Caco-2 (cell line): ENCODE results near the gene MAP3K7. TPM values are rescaled to one million over a fixed set of nuclear protein-coding genes. Genes with fewer than 3 reads are reported as not detected.

ENCODE experiments used
- BruUV-seq: library from RNA; stranded (reverse); fragments of 400-500 nt; replicated peaks from 2 replicates; lab custom pipeline; 2021; lab: Mats Ljungman, UMichigan
- CTCF ChIA-PET: fragments of 300-600 bp; sonication (Branson Sonifier 250); formaldehyde crosslinking; loops from one replicate; lab custom pipeline; 2022; ENCODE audit warnings: antibody characterized with exemption; lab: Charles Lee
- POLR2A ChIA-PET: fragments of 300-600 bp; sonication (Branson Sonifier 250); formaldehyde crosslinking; loops from one replicate; lab custom pipeline; 2022; ENCODE audit warnings: antibody characterized with exemption; lab: Charles Lee
- DNase-seq, 2 experiments: peaks; one replicate each; pipeline versions ENCODE4 v3.0.0 to v3.0.0-alpha.2; 2020 to 2022
- H3K27me3 ChIP-seq: replicated peaks from 2 replicates; pipeline ENCODE4 v1.6.0; 2011; ENCODE audit warnings: low read length; ENCODE audit not compliant: control insufficient read depth, insufficient read depth
- H3K36me3 ChIP-seq: 2 replicates; pipeline ENCODE4 v1.5.1; 2011; ENCODE audit warnings: low read length; ENCODE audit not compliant: control insufficient read depth, insufficient read depth
- H3K4me1 ChIP-seq: fragments of 250-450 bp; sonication (Bioruptor Pico); 2 replicates; pipeline ENCODE4 v1.5.1; 2020; ENCODE audit warnings: mild to moderate bottlenecking
- H3K4me3 ChIP-seq: 2 replicates; pipeline ENCODE4 v1.5.1; 2011; ENCODE audit warnings: low read depth, mild to moderate bottlenecking, control low read depth, low read length
- H3K9me3 ChIP-seq: fragments of 250-450 bp; sonication (Bioruptor Pico); 2 replicates; pipeline ENCODE4 v1.5.1; 2020; ENCODE audit warnings: mild to moderate bottlenecking, moderate library complexity
- H3K27ac Mint-ChIP-seq: one replicate; pipeline ENCODE4 v1.8.0; 2022; ENCODE audit warnings: mixed read lengths; ENCODE audit not compliant: unreplicated experiment
- H3K27me3 Mint-ChIP-seq: one replicate; pipeline ENCODE4 v1.8.0; 2022; ENCODE audit warnings: mixed read lengths; ENCODE audit not compliant: insufficient read depth, unreplicated experiment
- H3K36me3 Mint-ChIP-seq: one replicate; pipeline ENCODE4 v1.8.0; 2022; ENCODE audit warnings: mild to moderate bottlenecking, mixed read lengths; ENCODE audit not compliant: insufficient read depth, unreplicated experiment
- H3K4me1 Mint-ChIP-seq: one replicate; pipeline ENCODE4 v1.8.0; 2022; ENCODE audit warnings: low read depth, mixed read lengths; ENCODE audit not compliant: unreplicated experiment
- H3K4me3 Mint-ChIP-seq: one replicate; pipeline ENCODE4 v1.8.0; 2022; ENCODE audit warnings: mild to moderate bottlenecking, moderate library complexity, mixed read lengths; ENCODE audit not compliant: unreplicated experiment
- H3K9me3 Mint-ChIP-seq: one replicate; pipeline ENCODE4 v1.8.0; 2022; ENCODE audit warnings: mixed read lengths; ENCODE audit not compliant: unreplicated experiment
- intact Hi-C: fragments of 100-400 bp; cut with micrococcal nuclease; formaldehyde crosslinking; loops from one replicate; pipeline ENCODE4 v1.10.0; 2022; ENCODE audit not compliant: unreplicated experiment
- total RNA-seq: library from RNA; stranded (reverse); gene quantifications from 2 replicates; pipeline ENCODE4 v1.2.3, GENCODE V29; 2022
- TF ChIP-seq, protein P1 (sequence below), 2 experiments: fragments of 200-600 bp in 1 of 2; IDR thresholded peaks; 1 replicate in 1 of 2; 2 replicates in 1 of 2; pipeline versions ENCODE4 v1.5.1 to v1.8.0; 2011 to 2022; ENCODE audit warnings: antibody characterized with exemption in 1 of 2, control low read depth in 1 of 2, inconsistent platforms in 1 of 2, low read depth in 1 of 2, low read length in 1 of 2, mild to moderate bottlenecking in 1 of 2, moderate library complexity in 1 of 2; ENCODE audit not compliant: insufficient read depth in 1 of 2, severe bottlenecking in 1 of 2, unreplicated experiment in 1 of 2

Gene MAP3K7
- total RNA-seq, 1 experiment from 2014 or later, result 27.7 TPM

DNA sequence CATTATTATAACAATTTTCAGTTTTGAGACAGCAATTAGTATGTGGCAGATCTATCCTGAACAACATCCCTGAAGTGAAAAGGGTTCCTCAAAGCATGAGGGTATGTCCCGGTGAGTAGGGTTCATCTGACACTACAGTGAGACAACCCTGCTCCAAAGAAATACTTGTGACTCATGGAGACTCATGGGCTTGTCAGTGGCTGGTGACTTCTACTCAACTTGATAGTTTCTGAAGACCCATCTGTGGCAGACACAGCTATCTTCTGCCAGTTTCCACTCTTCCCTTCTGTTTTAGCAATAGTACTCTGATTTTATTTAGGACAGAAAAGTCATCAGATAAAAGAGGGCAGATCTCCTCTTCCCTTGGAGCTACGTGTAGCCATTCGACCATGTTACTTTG lies 41.4 kb downstream of the MAP3K7 start:
- H3K27ac Mint-ChIP-seq, result no peak overlapping the region
- H3K27me3 Mint-ChIP-seq, result no peaks in the 10 kb centered on the region
- Histone ChIP-seq H3K9me3 (no peaks in the 10 kb centered on the region), H3K36me3 (no peaks in the 10 kb centered on the region; the same call in 1 of the 2 replicates), H3K4me1 (no peaks in the 10 kb centered on the region), H3K4me3 (no peak overlapping the region), H3K27me3 (no peaks in the 10 kb centered on the region)
- H3K4me3 Mint-ChIP-seq, result no peak overlapping the region
- intact Hi-C loops, result no loop called here
- ChIA-PET POLR2A (no interaction called here), CTCF (no interaction called here)
- H3K9me3 Mint-ChIP-seq, result no peaks in the 10 kb centered on the region
- TF ChIP-seq, protein P1, sequence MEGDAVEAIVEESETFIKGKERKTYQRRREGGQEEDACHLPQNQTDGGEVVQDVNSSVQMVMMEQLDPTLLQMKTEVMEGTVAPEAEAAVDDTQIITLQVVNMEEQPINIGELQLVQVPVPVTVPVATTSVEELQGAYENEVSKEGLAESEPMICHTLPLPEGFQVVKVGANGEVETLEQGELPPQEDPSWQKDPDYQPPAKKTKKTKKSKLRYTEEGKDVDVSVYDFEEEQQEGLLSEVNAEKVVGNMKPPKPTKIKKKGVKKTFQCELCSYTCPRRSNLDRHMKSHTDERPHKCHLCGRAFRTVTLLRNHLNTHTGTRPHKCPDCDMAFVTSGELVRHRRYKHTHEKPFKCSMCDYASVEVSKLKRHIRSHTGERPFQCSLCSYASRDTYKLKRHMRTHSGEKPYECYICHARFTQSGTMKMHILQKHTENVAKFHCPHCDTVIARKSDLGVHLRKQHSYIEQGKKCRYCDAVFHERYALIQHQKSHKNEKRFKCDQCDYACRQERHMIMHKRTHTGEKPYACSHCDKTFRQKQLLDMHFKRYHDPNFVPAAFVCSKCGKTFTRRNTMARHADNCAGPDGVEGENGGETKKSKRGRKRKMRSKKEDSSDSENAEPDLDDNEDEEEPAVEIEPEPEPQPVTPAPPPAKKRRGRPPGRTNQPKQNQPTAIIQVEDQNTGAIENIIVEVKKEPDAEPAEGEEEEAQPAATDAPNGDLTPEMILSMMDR (IDR thresholded peaks at IDR 0.05; ENCODE audit: insufficient read depth in 1 of 2, low read depth in 1 of 2, low read length in 1 of 2, severe bottlenecking in 1 of 2, unreplicated experiment in 1 of 2), result no peak
- peaks cover 41% of the 10 kb centered on the region for H3K36me3 Mint-ChIP-seq
- no peak for DNase-seq
- no peaks in the 10 kb centered on the region for H3K4me1 Mint-ChIP-seq
- BruUV-seq, result no TSS peak

DNA sequence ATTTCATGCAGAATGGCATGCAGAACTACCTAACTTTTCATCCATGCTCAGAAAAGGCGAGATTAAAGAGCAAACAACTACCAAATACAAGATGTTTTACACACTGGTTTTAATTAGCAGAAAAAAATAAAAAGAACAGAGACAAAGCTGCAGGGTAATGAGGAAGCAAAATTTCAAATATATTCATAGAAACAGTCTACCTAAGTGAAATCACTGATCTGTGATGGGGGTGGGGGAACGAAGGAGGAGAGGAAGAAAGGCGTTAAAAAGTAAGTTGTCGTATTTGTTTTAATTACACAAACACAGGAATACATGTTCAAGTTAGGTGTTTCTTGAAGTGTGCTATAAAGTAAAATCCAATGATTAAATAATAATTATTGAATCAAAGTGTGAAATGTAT lies 42.1 kb downstream of the MAP3K7 start:
- TF ChIP-seq, protein P1 (IDR thresholded peaks at IDR 0.05; ENCODE audit: insufficient read depth in 1 of 2, low read depth in 1 of 2, low read length in 1 of 2, severe bottlenecking in 1 of 2, unreplicated experiment in 1 of 2), result no peak
- Mint-ChIP-seq H3K9me3 (no peaks in the 10 kb centered on the region), H3K4me1 (no peaks in the 10 kb centered on the region), H3K4me3 (no peak overlapping the region), H3K27me3 (no peaks in the 10 kb centered on the region), H3K27ac (no peak overlapping the region), H3K36me3 (peaks cover 41% of the 10 kb centered on the region)
- Histone ChIP-seq H3K4me1 (no peaks in the 10 kb centered on the region), H3K4me3 (no peak overlapping the region), H3K36me3 (no peaks in the 10 kb centered on the region; the same call in 1 of the 2 replicates), H3K9me3 (no peaks in the 10 kb centered on the region), H3K27me3 (no peaks in the 10 kb centered on the region)
- intact Hi-C loops, result no loop called here
- no TSS peak for BruUV-seq
- ChIA-PET POLR2A (no interaction called here), CTCF (no interaction called here)
- DNase-seq, result no peak

DNA sequence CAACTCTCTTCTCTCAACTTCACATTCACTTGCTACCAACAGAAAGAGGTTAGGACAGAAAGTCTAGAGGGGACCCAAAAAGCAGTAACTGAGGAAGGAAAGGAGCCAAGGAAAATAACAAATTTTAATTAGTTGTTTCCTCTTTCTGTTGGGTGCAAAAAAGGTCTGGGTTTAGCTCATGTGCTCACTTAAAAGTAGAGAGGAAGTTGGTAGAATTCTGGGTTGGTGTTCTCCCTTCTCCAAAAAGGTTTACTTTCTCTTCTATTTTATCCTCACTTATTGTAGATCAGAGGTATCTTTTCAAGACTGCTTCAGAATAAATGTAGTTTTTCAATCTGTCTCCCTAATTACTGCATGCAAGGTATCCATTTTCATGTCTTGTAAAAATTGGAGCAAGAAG lies 42.8 kb downstream of the MAP3K7 start:
- H3K27me3 Mint-ChIP-seq, result no peaks in the 10 kb centered on the region
- DNase-seq, result no peak
- BruUV-seq, result no TSS peak
- intact Hi-C loops, result no loop called here
- Histone ChIP-seq H3K9me3 (no peaks in the 10 kb centered on the region), H3K36me3 (no peaks in the 10 kb centered on the region; the same call in 1 of the 2 replicates), H3K4me1 (no peaks in the 10 kb centered on the region), H3K4me3 (no peak overlapping the region), H3K27me3 (no peaks in the 10 kb centered on the region)
- TF ChIP-seq, protein P1 (IDR thresholded peaks at IDR 0.05; ENCODE audit: insufficient read depth in 1 of 2, low read depth in 1 of 2, low read length in 1 of 2, severe bottlenecking in 1 of 2, unreplicated experiment in 1 of 2), result no peak
- H3K4me1 Mint-ChIP-seq, result no peaks in the 10 kb centered on the region
- no peak overlapping the region for H3K27ac Mint-ChIP-seq
- H3K36me3 Mint-ChIP-seq, result peaks cover 35% of the 10 kb centered on the region
- no peaks in the 10 kb centered on the region for H3K9me3 Mint-ChIP-seq
- H3K4me3 Mint-ChIP-seq, result no peak overlapping the region
- ChIA-PET POLR2A (no interaction called here), CTCF (no interaction called here)
